Testis (tissue), 3 donors: ENCODE data around the gene SIX5. TPM values are rescaled to one million over a fixed set of nuclear protein-coding genes. Genes with fewer than 3 reads are reported as not detected.

ENCODE experiments used
- DNase-seq: peaks from one replicate; pipeline ENCODE4 v3.0.0-alpha.2; 2019
- H3K27ac ChIP-seq, 2 donors: fragments of 200-600 bp; sonication (generic); one replicate each; pipeline ENCODE4 v1.5.1; 2019
- H3K27me3 ChIP-seq: fragments of 200-600 bp; sonication (generic); one replicate; pipeline ENCODE4 v1.5.1; 2019
- H3K36me3 ChIP-seq: fragments of 200-600 bp; sonication (generic); one replicate; pipeline ENCODE4 v1.5.1; 2017; ENCODE audit warnings: low read depth; ENCODE audit errors: missing control alignments
- H3K4me1 ChIP-seq: fragments of 200-600 bp; sonication (generic); one replicate; pipeline ENCODE4 v1.5.1; 2019
- H3K4me3 ChIP-seq, 2 donors: fragments of 200-600 bp; sonication (generic); one replicate each; pipeline ENCODE4 v1.5.1; 2017 to 2019
- H3K9me3 ChIP-seq: fragments of 200-600 bp; sonication (generic); one replicate; pipeline ENCODE4 v1.5.1; 2017
- POLR2A ChIP-seq: fragments of 450-650 bp; IDR thresholded peaks from one replicate; pipeline ENCODE4 v1.6.1; 2017; ENCODE audit warnings: antibody characterized with exemption, mild to moderate bottlenecking, moderate library complexity
- WGBS, 2 donors: methylation state at CpG; one replicate each; pipeline ENCODE4 v1.1.5; 2018; 5-methylcytosine and 5-hydroxymethylcytosine counted together
- intact Hi-C: fragments of 100-400 bp; cut with DNase I; formaldehyde crosslinking; loops from one replicate; pipeline ENCODE4 v1.15.1; 2023; ENCODE audit warnings: low total_unique reads
- polyA plus RNA-seq: library from polyadenylated mRNA; stranded (reverse); fragments of 350-450 nt; fragmentation: Illumina TruSeq; extraction: RNeasy Lipid Tissue Mini Kit (QIAGEN cat#74804); gene quantifications from one replicate; pipeline ENCODE4 v1.2.3, GENCODE V29; 2014; ENCODE audit warnings: low read depth, low replicate concordance; ENCODE audit not compliant: insufficient read depth
- total RNA-seq, 2 donors: library from RNA; depleted of rRNA; stranded (reverse); fragments of >200 nt; gene quantifications; one replicate each; pipeline ENCODE4 v1.2.3, GENCODE V29; 2016
- TF ChIP-seq, protein P1 (sequence below), 3 experiments: fragments of 450-650 bp in 2 of 3; fragments of 200-600 bp in 1 of 3; sonication (generic) in 1 of 3; IDR thresholded peaks; one replicate each; pipeline ENCODE4 v1.5.1; 2016 to 2019; ENCODE audit warnings: antibody characterized with exemption in 3 of 3, mild to moderate bottlenecking in 2 of 3, moderate library complexity in 1 of 3

SIX5 gene
- total and polyA plus RNA-seq, 3 donors from 2014 or later, result 12.9 to 19.4 (median 16.1) TPM

DNA sequence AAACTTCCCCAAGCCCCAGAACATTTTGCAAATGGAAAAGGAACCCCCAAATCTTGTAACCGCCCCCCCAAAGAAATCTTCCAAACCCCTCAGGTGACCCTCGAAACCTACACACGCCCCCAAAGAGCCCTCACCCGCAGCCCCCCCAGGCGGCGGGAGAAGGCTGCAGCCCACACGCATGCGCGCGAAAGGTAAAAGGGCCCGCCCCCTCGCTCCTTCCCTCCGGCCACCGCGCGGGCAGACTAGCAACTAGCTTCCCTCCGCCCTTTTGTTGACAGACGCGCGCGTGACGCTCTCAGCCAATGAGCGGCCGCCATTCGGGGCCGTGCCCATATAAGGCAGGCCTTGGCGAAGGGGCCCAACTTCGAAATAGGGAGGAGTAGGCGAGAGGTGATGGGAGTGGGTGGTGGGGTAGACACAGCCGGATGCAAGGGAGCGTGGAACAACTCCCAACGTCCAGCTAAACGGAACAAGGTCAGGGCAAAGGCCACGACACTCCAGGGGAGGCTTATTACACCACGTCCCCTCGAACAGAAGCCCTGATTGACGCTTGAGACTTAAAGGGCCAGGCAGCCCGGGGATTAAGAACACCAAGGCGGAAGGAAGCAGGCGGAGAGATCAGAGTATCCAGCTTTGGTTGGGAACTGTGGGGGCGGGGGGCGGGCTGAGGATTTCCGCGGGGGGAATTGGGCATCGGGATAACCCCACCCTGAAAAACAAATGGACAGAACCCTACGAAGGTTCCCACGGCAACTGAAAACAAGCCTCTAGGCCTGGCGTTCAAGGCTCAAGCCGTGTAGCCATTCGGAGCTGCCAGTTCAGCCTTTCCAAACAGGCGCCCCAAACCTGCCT is 51.7 kb downstream of the SIX5 start:
- intact Hi-C loops, result no loop called here

DNA sequence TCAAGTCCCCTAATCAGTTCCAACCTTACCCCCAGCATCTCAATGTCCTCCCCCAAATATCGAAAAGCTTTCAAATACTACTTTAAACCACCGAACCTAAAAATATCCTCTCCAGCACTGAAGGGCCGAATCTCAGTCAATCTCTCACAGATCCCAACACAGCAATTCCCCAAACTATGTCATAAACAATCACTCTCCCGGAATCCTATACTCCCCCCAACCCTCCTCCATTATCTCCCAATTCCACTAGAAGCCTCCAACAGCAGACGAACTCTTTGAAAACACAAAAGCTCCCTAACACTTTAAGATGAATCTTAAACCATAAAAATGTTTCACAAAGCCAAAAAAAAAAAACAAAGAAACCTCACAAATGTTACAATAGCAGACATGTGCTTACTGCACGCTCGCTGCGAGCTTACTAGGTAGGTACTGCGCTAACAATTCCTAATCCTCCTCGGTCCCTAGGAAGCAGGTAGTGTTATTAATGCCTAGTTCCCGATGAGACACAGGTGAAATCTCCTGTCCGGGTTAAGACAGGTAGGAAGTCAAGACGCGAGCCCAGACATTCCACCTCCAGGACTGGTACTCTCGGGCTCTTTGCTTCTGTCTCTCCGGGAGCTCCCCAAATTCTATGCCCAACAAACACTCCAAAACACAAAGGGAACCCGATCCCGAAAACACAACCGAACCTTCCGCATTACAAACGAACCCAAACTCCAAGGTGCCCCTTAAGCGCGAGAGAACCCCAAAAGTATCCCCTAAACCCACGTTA is 52.5 kb downstream of the SIX5 start:
- no peaks in the 10 kb centered on the region for H3K36me3 ChIP-seq
- H3K9me3 ChIP-seq, result no peaks in the 10 kb centered on the region
- H3K27ac ChIP-seq, result peak overlapping the region; percentile 81 to 85
- peak overlapping the region; percentile 51 to 80 for H3K4me3 ChIP-seq
- H3K4me1 ChIP-seq, result peaks cover 9% of the 10 kb centered on the region
- no peaks in the 10 kb centered on the region for H3K27me3 ChIP-seq
- WGBS, 2 donors, result 1 to 2% methylated on average over 24 of the region's 24 CpGs
- intact Hi-C loops, result no loop called here
- TF ChIP-seq, protein P1, sequence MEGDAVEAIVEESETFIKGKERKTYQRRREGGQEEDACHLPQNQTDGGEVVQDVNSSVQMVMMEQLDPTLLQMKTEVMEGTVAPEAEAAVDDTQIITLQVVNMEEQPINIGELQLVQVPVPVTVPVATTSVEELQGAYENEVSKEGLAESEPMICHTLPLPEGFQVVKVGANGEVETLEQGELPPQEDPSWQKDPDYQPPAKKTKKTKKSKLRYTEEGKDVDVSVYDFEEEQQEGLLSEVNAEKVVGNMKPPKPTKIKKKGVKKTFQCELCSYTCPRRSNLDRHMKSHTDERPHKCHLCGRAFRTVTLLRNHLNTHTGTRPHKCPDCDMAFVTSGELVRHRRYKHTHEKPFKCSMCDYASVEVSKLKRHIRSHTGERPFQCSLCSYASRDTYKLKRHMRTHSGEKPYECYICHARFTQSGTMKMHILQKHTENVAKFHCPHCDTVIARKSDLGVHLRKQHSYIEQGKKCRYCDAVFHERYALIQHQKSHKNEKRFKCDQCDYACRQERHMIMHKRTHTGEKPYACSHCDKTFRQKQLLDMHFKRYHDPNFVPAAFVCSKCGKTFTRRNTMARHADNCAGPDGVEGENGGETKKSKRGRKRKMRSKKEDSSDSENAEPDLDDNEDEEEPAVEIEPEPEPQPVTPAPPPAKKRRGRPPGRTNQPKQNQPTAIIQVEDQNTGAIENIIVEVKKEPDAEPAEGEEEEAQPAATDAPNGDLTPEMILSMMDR (IDR thresholded peaks at IDR 0.05), result no peak
- TF ChIP-seq POLR2A, result no peak
- DNase-seq, result peak; percentile 43

More for the DNA sequence above, 51.7 kb downstream of the SIX5 start:
- peak overlapping the region; percentile 51 to 80 for H3K4me3 ChIP-seq
- DNase-seq, result peak; percentile 99
- 0% methylated on average over 22 to 51 of the region's 51 CpGs for WGBS, 2 donors
- H3K27me3 ChIP-seq, result no peaks in the 10 kb centered on the region
- TF ChIP-seq, protein P1 (IDR thresholded peaks at IDR 0.05), result peak in 2 of 3 experiments; percentile 31 to 39
- TF ChIP-seq POLR2A, result no peak
- no peaks in the 10 kb centered on the region for H3K9me3 ChIP-seq
- H3K4me1 ChIP-seq, result peaks cover 9% of the 10 kb centered on the region
- H3K36me3 ChIP-seq, result no peaks in the 10 kb centered on the region
- peak overlapping the region; percentile 87 to 94 for H3K27ac ChIP-seq

DNA sequence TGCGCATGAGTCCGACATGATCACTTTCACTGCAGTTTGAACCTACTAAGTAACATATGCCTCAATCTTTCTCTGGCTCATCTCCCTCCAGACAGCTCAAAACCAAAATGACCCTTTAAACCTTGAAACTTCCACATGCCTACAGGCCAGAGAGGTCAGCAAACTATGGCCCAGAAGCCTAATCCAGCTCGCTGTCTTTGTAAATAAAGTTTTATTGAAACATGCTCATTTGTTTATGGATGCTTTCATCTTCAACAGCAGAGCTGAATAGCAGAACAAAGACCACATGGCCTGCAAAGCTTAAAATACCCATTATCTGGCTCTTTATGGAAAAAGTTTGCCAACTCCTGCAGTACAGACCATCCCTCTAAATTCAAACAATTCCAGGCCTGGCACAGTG is 53.9 kb downstream of the SIX5 start:
- TF ChIP-seq, protein P1 (IDR thresholded peaks at IDR 0.05), result no peak
- TF ChIP-seq POLR2A, result no peak
- H3K27ac ChIP-seq, result no peak overlapping the region
- intact Hi-C loops, result no loop called here
- H3K27me3 ChIP-seq, result no peaks in the 10 kb centered on the region
- H3K4me3 ChIP-seq, result no peak overlapping the region
- DNase-seq, result no peak
- 91 to 97% methylated on average over 3 of the region's 3 CpGs for WGBS, 2 donors
- peaks cover 9% of the 10 kb centered on the region for H3K4me1 ChIP-seq
- H3K9me3 ChIP-seq, result no peaks in the 10 kb centered on the region
- H3K36me3 ChIP-seq, result no peaks in the 10 kb centered on the region

Other genes starting within 250 kb of the SIX5 start
- gene OPA3, start 184.4 kb downstream of the SIX5 start, total RNA-seq, result 10 to 100 TPM; 18.3 to 19.3 TPM
- gene OPA3, start 184.4 kb downstream of the SIX5 start, polyA plus RNA-seq, result 20.9 TPM
- gene GPR4, start 167.0 kb downstream of the SIX5 start, total RNA-seq, result 1 to 10 TPM in 1 of 2 donors, under 1 TPM in 1; 0.81 to 1.9 TPM
- 3.2 TPM for gene GPR4, start 167.0 kb downstream of the SIX5 start, polyA plus RNA-seq
- 10 to 100 TPM; 36.3 to 48.4 TPM for gene EML2, start 129.9 kb downstream of the SIX5 start, total RNA-seq
- gene EML2, start 129.9 kb downstream of the SIX5 start, polyA plus RNA-seq, result 28.5 TPM
- under 1 TPM; 0.16 to 0.74 TPM for gene GIPR, start 101.0 kb downstream of the SIX5 start, total RNA-seq
- 0.50 TPM for gene GIPR, start 101.0 kb downstream of the SIX5 start, polyA plus RNA-seq
- gene SNRPD2, start 77.3 kb downstream of the SIX5 start, total RNA-seq, result 100 to 1,000 TPM; 111 to 128 TPM
- gene SNRPD2, start 77.3 kb downstream of the SIX5 start, polyA plus RNA-seq, result 242 TPM
- 1 to 10 TPM; 5.3 to 6.9 TPM for gene QPCTL, start 76.6 kb downstream of the SIX5 start, total RNA-seq
- gene QPCTL, start 76.6 kb downstream of the SIX5 start, polyA plus RNA-seq, result 3.5 TPM
- gene FBXO46, start 38.4 kb downstream of the SIX5 start, total RNA-seq, result 10 to 100 TPM; 22.4 to 24.2 TPM
- 20.1 TPM for gene FBXO46, start 38.4 kb downstream of the SIX5 start, polyA plus RNA-seq
- 10 to 100 TPM in 1 of 2 donors, 1 to 10 TPM in 1; 9.2 to 13.8 TPM for gene MEIOSIN, start 35.8 kb downstream of the SIX5 start, total RNA-seq
- gene MEIOSIN, start 35.8 kb downstream of the SIX5 start, polyA plus RNA-seq, result 10.4 TPM
- gene DMPK, start 13.2 kb upstream of the SIX5 start, total RNA-seq, result 10 to 100 TPM; 66.2 to 68.8 TPM
- gene DMPK, start 13.2 kb upstream of the SIX5 start, polyA plus RNA-seq, result 42.6 TPM
- 100 to 1,000 TPM; 111 to 124 TPM for gene DMWD, start 23.6 kb upstream of the SIX5 start, total RNA-seq
- gene DMWD, start 23.6 kb upstream of the SIX5 start, polyA plus RNA-seq, result 59.0 TPM
- 10 to 100 TPM; 17.0 to 20.9 TPM for gene RSPH6A, start 46.1 kb upstream of the SIX5 start, total RNA-seq
- 88.3 TPM for gene RSPH6A, start 46.1 kb upstream of the SIX5 start, polyA plus RNA-seq
- 100 to 1,000 TPM; 123 to 142 TPM for gene SYMPK, start 93.9 kb upstream of the SIX5 start, total RNA-seq
- gene SYMPK, start 93.9 kb upstream of the SIX5 start, polyA plus RNA-seq, result 195 TPM
- 1 to 10 TPM; 1.5 to 1.7 TPM for gene FOXA3, start 95.1 kb upstream of the SIX5 start, total RNA-seq
- 1.7 TPM for gene FOXA3, start 95.1 kb upstream of the SIX5 start, polyA plus RNA-seq
- 10 to 100 TPM; 36.0 to 48.3 TPM for gene IRF2BP1, start 116.9 kb upstream of the SIX5 start, total RNA-seq
- gene IRF2BP1, start 116.9 kb upstream of the SIX5 start, polyA plus RNA-seq, result 13.8 TPM
- 10 to 100 TPM in 1 of 2 donors, 1 to 10 TPM in 1; 9.4 to 11.1 TPM for gene MYPOP, start 133.4 kb upstream of the SIX5 start, total RNA-seq
- 9.5 TPM for gene MYPOP, start 133.4 kb upstream of the SIX5 start, polyA plus RNA-seq
- 1 to 10 TPM; 4.8 to 5.1 TPM for gene NANOS2, start 145.5 kb upstream of the SIX5 start, total RNA-seq
- 4.8 TPM for gene NANOS2, start 145.5 kb upstream of the SIX5 start, polyA plus RNA-seq
- 1 to 10 TPM; 3.0 to 5.7 TPM for gene NOVA2, start 204.6 kb upstream of the SIX5 start, total RNA-seq
- gene NOVA2, start 204.6 kb upstream of the SIX5 start, polyA plus RNA-seq, result 3.1 TPM
- 10 to 100 TPM; 25.6 to 31.2 TPM for gene CCDC61, start 226.2 kb upstream of the SIX5 start, total RNA-seq
- gene CCDC61, start 226.2 kb upstream of the SIX5 start, polyA plus RNA-seq, result 32.5 TPM